B cell (primary cell): Measurements from ENCODE around the gene SCARB1.

ENCODE experiments used
- CTCF ChIP-seq: fragments of 200-600 bp; IDR thresholded peaks from one replicate; pipeline ENCODE4 v1.8.0; 2022; ENCODE audit warnings: antibody characterized with exemption, mild to moderate bottlenecking
- EZH2 ChIP-seq: IDR thresholded peaks from 2 replicates; pipeline ENCODE4 v1.6.1; 2012; ENCODE audit warnings: borderline replicate concordance, low read depth, mild to moderate bottlenecking, moderate library complexity, low read length; ENCODE audit not compliant: insufficient read depth, poor library complexity, severe bottlenecking

- TF ChIP-seq CTCF = no peak
- no peak for TF ChIP-seq EZH2
These were observed 40.2 kb downstream of the SCARB1 start for GRCh38 chr12:124823272-124823970.
